K562 (cell line): ENCODE results near the gene PATE4. TPM values are rescaled to one million over a fixed set of nuclear protein-coding genes. Genes with fewer than 3 reads are reported as not detected.

Experiments used
- ATAC-seq: fragments of 200-7000 bp; cut with Tn5 transposase; 3 replicates; pipeline ENCODE4 v1.9.1; 2020; ENCODE audit warnings: moderate library complexity
- BruUV-seq: library from RNA; stranded (reverse); fragments of 400-500 nt; replicated peaks from 2 replicates; lab custom pipeline; 2021; lab: Mats Ljungman, UMichigan
- CTCF ChIA-PET: fragments of 300-600 bp; formaldehyde crosslinking; extraction: SDS; loops from one replicate; lab custom pipeline; 2021; ENCODE audit warnings: low intra/inter-chr PET ratio; lab: Yijun Ruan, JAX
- POLR2A ChIA-PET: fragments of 300-600, 350-650 bp; sonication (Branson Sonifier 250); formaldehyde crosslinking; extraction: SDS; loops from one replicate; lab custom pipeline; 2021; ENCODE audit warnings: antibody characterized with exemption, inconsistent platforms; lab: Yijun Ruan, JAX
- DNase-seq, 4 experiments: peaks; one replicate each; pipeline versions ENCODE4 v3.0.0 to v3.0.0-alpha.2; 2011 to 2018; ENCODE audit warnings: low spot score in 3 of 4, mixed read lengths in 3 of 4; ENCODE audit errors: extremely low read depth in 1 of 4
- FAIRE-seq: peaks from 2 replicates; lab custom pipeline; 2011; peaks lifted over from hg19 to GRCh38; lab: Jason Lieb, UNC
- H2AFZ ChIP-seq: 2 replicates; pipeline ENCODE4 v1.6.0; 2011; ENCODE audit warnings: low read depth, low read length, control low read depth, inconsistent platforms
- H3K27ac ChIP-seq: fragments of 200-600 bp; 3 replicates; pipeline ENCODE4 v1.8.0; 2011; ENCODE audit warnings: low read depth, mild to moderate bottlenecking, control low read depth, inconsistent platforms, low read length, moderate library complexity, mixed read lengths; ENCODE audit errors: extremely low read depth
- H3K27me3 ChIP-seq, 2 experiments: fragments of 300-600 bp in 1 of 2; 2 replicates in 1 of 2; 3 replicates in 1 of 2; pipeline versions ENCODE4 v1.6.0 to v1.8.0; 2011; ENCODE audit warnings: inconsistent platforms in 2 of 2, low read length in 2 of 2, mild to moderate bottlenecking in 1 of 2, mixed read lengths in 1 of 2, moderate library complexity in 1 of 2; ENCODE audit not compliant: control insufficient read depth in 2 of 2, insufficient read depth in 2 of 2
- H3K36me3 ChIP-seq: fragments of 300-600 bp; 3 replicates; pipeline ENCODE4 v1.8.0; 2011; ENCODE audit warnings: mild to moderate bottlenecking, low read length, inconsistent platforms; ENCODE audit not compliant: control insufficient read depth, insufficient read depth
- H3K4me1 ChIP-seq, 2 experiments: fragments of 200-600 bp in 1 of 2; replicated peaks in 1 of 2; 2 replicates in 1 of 2; 3 replicates in 1 of 2; pipeline versions ENCODE4 v1.5.1 to v1.8.0; 2011; ENCODE audit warnings: inconsistent platforms in 2 of 2, low read length in 2 of 2, mild to moderate bottlenecking in 1 of 2, mixed read lengths in 1 of 2, moderate library complexity in 1 of 2; ENCODE audit not compliant: control insufficient read depth in 2 of 2, insufficient read depth in 2 of 2
- H3K4me2 ChIP-seq: 2 replicates; pipeline ENCODE4 v1.6.1; 2011; ENCODE audit warnings: low read length, control low read depth, inconsistent platforms, mixed read lengths; ENCODE audit not compliant: insufficient read depth
- H3K4me3 ChIP-seq: fragments of 200-600 bp; sonication (generic), shearing (Covaris generic); 2 replicates; pipeline ENCODE4 v1.5.1; 2016; ENCODE audit warnings: control low read depth, inconsistent platforms
- H3K79me2 ChIP-seq: fragments of 200-600 bp; 3 replicates; pipeline ENCODE4 v1.8.0; 2011; ENCODE audit warnings: low read length, inconsistent platforms; ENCODE audit not compliant: control insufficient read depth, insufficient read depth
- H3K9ac ChIP-seq, 2 experiments: 2 replicates each; pipeline versions ENCODE4 v1.6.0 to v1.6.1; 2011; ENCODE audit warnings: low read depth in 2 of 2, low read length in 2 of 2, control low read depth in 1 of 2, inconsistent platforms in 1 of 2, mild to moderate bottlenecking in 1 of 2, mixed read lengths in 1 of 2; ENCODE audit not compliant: insufficient read depth in 1 of 2
- H3K9me1 ChIP-seq: one replicate; pipeline ENCODE4 v1.6.0; 2011; ENCODE audit warnings: inconsistent platforms, mild to moderate bottlenecking, low read length, moderate library complexity; ENCODE audit not compliant: control insufficient read depth, insufficient read depth
- H3K9me3 ChIP-seq: replicated peaks from 2 replicates; pipeline ENCODE4 v1.5.1; 2011; ENCODE audit warnings: low read depth, low read length, inconsistent platforms; ENCODE audit not compliant: control insufficient read depth, insufficient read depth
- H4K20me1 ChIP-seq: replicated peaks from 2 replicates; pipeline ENCODE4 v1.6.1; 2011; ENCODE audit warnings: low read length, inconsistent platforms, mixed read lengths; ENCODE audit not compliant: control insufficient read depth, insufficient read depth
- JUND ChIP-seq, 2 experiments: IDR thresholded peaks; 2 replicates in 1 of 2; 3 replicates in 1 of 2; pipeline ENCODE4 v1.6.1; 2011; ENCODE audit warnings: borderline replicate concordance in 2 of 2, low read depth in 2 of 2, low read length in 2 of 2, improper control_type of control experiment in 1 of 2, missing biosample characterization in 1 of 2, missing genetic modification characterization in 1 of 2, missing genetic modification reagents in 1 of 2
- MNT ChIP-seq, 2 experiments: fragments of 450-650 bp; conservative IDR thresholded peaks; 2 replicates each; pipeline ENCODE4 v1.6.1; 2017; ENCODE audit warnings: mild to moderate bottlenecking in 2 of 2, moderate library complexity in 2 of 2
- ZEB2 ChIP-seq: fragments of 450-650 bp; IDR thresholded peaks from 2 replicates; pipeline ENCODE4 v1.6.1; 2016
- ZNF830 ChIP-seq: fragments of 250-450 bp; sonication (Bioruptor Pico); IDR thresholded peaks from 2 replicates; pipeline ENCODE4 v1.5.0; 2021; ENCODE audit warnings: mild to moderate bottlenecking
- WGBS: fragments of 100-300 bp; shearing (Covaris generic); methylation state at CpG from one replicate; pipeline ENCODE4 v1.1.6; 2016; ENCODE audit warnings: low coverage, mixed read lengths; ENCODE audit not compliant: insufficient coverage; ENCODE audit errors: missing lambda C conversion rate; 5-methylcytosine and 5-hydroxymethylcytosine counted together
- in situ Hi-C: fragments of 300-500 bp; cut with MboI; formaldehyde crosslinking; loops from 4 replicates; pipeline ENCODE4 v1.15.0; 2018; ENCODE audit warnings: inconsistent platforms, mixed read lengths
- intact Hi-C: fragments of 100-400 bp; cut with micrococcal nuclease; formaldehyde crosslinking; loops from 2 replicates; pipeline ENCODE4 v1.14.2; 2022
- polyA plus RNA-seq, 8 experiments: library from polyadenylated mRNA; depleted of rRNA in 4 of 8; stranded (reverse) in 5 of 8; unstranded in 3 of 8; fragments of >200 nt; fragmentation: Nextera tagmentation in 2 of 8; fragmentation: Illumina TruSeq in 1 of 8; extraction: Ambion mirVana in 2 of 8; extraction: Trizol in 1 of 8; gene quantifications; 2 replicates each; pipeline versions ENCODE4 v1.2.1 to v1.2.3, GENCODE V29; 2011 to 2014; ENCODE audit warnings: inconsistent platforms in 1 of 8, missing spikeins in 1 of 8
- total RNA-seq, 7 experiments: library from RNA; depleted of rRNA in 6 of 7; stranded (reverse); fragments of >200 nt in 6 of 7; fragmentation: Illumina TruSeq in 2 of 7; extraction: Trizol in 2 of 7; gene quantifications; 2 replicates each; pipeline versions ENCODE4 v1.2.1 to v1.2.3, GENCODE V29; 2011 to 2021; ENCODE audit warnings: low replicate concordance in 1 of 7

The PATE4 gene
- total and polyA plus RNA-seq, 9 of the 15 experiments (the other 6 are each of a cell fraction or from before 2014, with no cell fraction given): not detected

GRCh38 chr11:125872138-125872491 lies 39.0 kb downstream of the PATE4 start:
- no peaks in the 10 kb centered on the region for H4K20me1 ChIP-seq
- in situ Hi-C loops (loop anchor here (10.0 kb wide), 2 partner anchors 317 to 447 kb away; no protein-coding TSS in a partner anchor), intact Hi-C loops (loop anchor here (5.0 kb wide), 4 partner anchors 100 to 910 kb away; partner anchors contain the start of gene CHEK1)
- no peaks in the 10 kb centered on the region for H3K9me1 ChIP-seq
- DNase-seq: no peak
- ChIA-PET POLR2A (no interaction called here), CTCF (interaction anchor here (1.3 kb wide), 1 partner anchor 911 kb away, joined by 3 read pairs; no protein-coding TSS in a partner anchor)
- H3K27ac ChIP-seq: no peak overlapping the region
- H3K4me2 ChIP-seq: no peak overlapping the region
- H2AFZ ChIP-seq: no peak overlapping the region
- H3K9me3 ChIP-seq: no peaks in the 10 kb centered on the region; the same call in 1 of the 2 replicates
- no TSS peak for BruUV-seq
- H3K9ac ChIP-seq: no peak overlapping the region
- FAIRE-seq: no peak
- no peaks in the 10 kb centered on the region for H3K27me3 ChIP-seq
- no peak for ATAC-seq
- peaks cover 0 to 3% of the 10 kb centered on the region in 2 experiments; a peak in 2 of 5 replicates for H3K4me1 ChIP-seq
- H3K79me2 ChIP-seq: no peaks in the 10 kb centered on the region
- H3K4me3 ChIP-seq: no peak overlapping the region
- TF ChIP-seq ZEB2 (0 out of 2 replicates have a peak, but pooled peaks have one; percentile 52), JUND (IDR thresholded peaks at IDR 0.05; ENCODE audit: borderline replicate concordance, low read depth, low read length) (no peak), JUND (tag; IDR thresholded peaks at IDR 0.05; ENCODE audit: borderline replicate concordance, low read depth, low read length) (no peak)
- no peaks in the 10 kb centered on the region for H3K36me3 ChIP-seq

GRCh38 chr11:125873881-125874555 lies 40.9 kb downstream of the PATE4 start:
- H3K27ac ChIP-seq: no peak overlapping the region; the same call in 2 of the 3 replicates
- H2AFZ ChIP-seq: peak overlapping the region; percentile 80
- no peaks in the 10 kb centered on the region for H3K79me2 ChIP-seq
- H3K4me1 ChIP-seq: peaks cover 0 to 3% of the 10 kb centered on the region in 2 experiments; a peak in 2 of 5 replicates
- WGBS: 52% methylated on average over 18 of the region's 20 CpGs
- POLR2A ChIA-PET: interaction anchor here (0.6 kb wide), 1 partner anchor 19 kb away, joined by 3 read pairs; no protein-coding TSS in a partner anchor
- CTCF ChIA-PET: interaction anchor here (0.7 kb wide), 1 partner anchor 783 kb away, joined by 3 read pairs; no protein-coding TSS in a partner anchor
- in situ Hi-C loops: loop anchor here (10.0 kb wide), 2 partner anchors 319 to 449 kb away; no protein-coding TSS in a partner anchor
- no peaks in the 10 kb centered on the region for H3K9me1 ChIP-seq
- H3K4me2 ChIP-seq: peak overlapping the region; percentile 59
- H3K4me3 ChIP-seq: no peak overlapping the region
- no peak overlapping the region for H3K9ac ChIP-seq
- intact Hi-C loops: loop anchor here (1.0 to 5.0 kb wide), 6 partner anchors 102 to 912 kb away; partner anchors contain the start of gene CHEK1
- H3K27me3 ChIP-seq: peaks cover 0 to 3% of the 10 kb centered on the region in 2 experiments; a peak in 2 of 5 replicates
- FAIRE-seq (peak; percentile 65), ATAC-seq (peak; percentile 80), DNase-seq (peak in 1 of 4 experiments; percentile 27)
- H3K9me3 ChIP-seq: no peaks in the 10 kb centered on the region; the same call in 1 of the 2 replicates
- H3K36me3 ChIP-seq: no peaks in the 10 kb centered on the region
- no TSS peak for BruUV-seq
- no peaks in the 10 kb centered on the region for H4K20me1 ChIP-seq
- no peak for TF ChIP-seq ZNF830
- 0 out of 4 replicates have a peak, but pooled peaks of 1 of the 2 experiments have one; percentile 22 for TF ChIP-seq MNT (conservative IDR thresholded peaks at IDR 0.05)
